Measurements from ENCODE around the gene ANTKMT. TPM values are rescaled to one million over a fixed set of nuclear protein-coding genes. Genes with fewer than 3 reads are reported as not detected.
"Not testable (repeated sequence)": the region's sequence is repeated elsewhere in the genome, so short reads cannot be mapped to it uniquely, and the experiment has no call there.

The ANTKMT gene
- polyA plus RNA-seq, 4 donors: 11.3 to 32.8 (median 21.2) TPM

- not testable (repeated sequence) for DNase-seq (ENCODE audit: low read depth in 4 of 4, low spot score in 2 of 4)
Measured at GRCh38 chr16:712740-713250, 8.2 kb upstream of the ANTKMT start.

- no peak for DNase-seq (ENCODE audit: low read depth in 4 of 4, low spot score in 2 of 4)
Measured at GRCh38 chr16:714079-714478, 6.9 kb upstream of the ANTKMT start.

GRCh38 chr16:714558-715476, 6.1 kb upstream of the ANTKMT start, which contains the start of gene METRN:
Gene METRN, plus strand, starts transcription at chr16:715118. Its CDS starts 172 bp downstream, at chr16:715290.
- peak in 1 of 4 donors; percentile 76 for DNase-seq (ENCODE audit: low read depth in 4 of 4, low spot score in 2 of 4)

GRCh38 chr16:715477-716199, 5.3 kb upstream of the ANTKMT start:
- DNase-seq (ENCODE audit: low read depth in 4 of 4, low spot score in 2 of 4): no peak

- no peak for DNase-seq (ENCODE audit: low read depth in 4 of 4, low spot score in 2 of 4)
Measured at GRCh38 chr16:716200-716568, 4.8 kb upstream of the ANTKMT start.

GRCh38 chr16:716768-717325, 4.1 kb upstream of the ANTKMT start:
- DNase-seq (ENCODE audit: low read depth in 4 of 4, low spot score in 2 of 4): no peak

GRCh38 chr16:717450-718245, 3.3 kb upstream of the ANTKMT start:
- no peak for DNase-seq (ENCODE audit: low read depth in 4 of 4, low spot score in 2 of 4)

GRCh38 chr16:718389-718788, 2.6 kb upstream of the ANTKMT start:
- DNase-seq (ENCODE audit: low read depth in 4 of 4, low spot score in 2 of 4): no peak

- no peak for DNase-seq (ENCODE audit: low read depth in 4 of 4, low spot score in 2 of 4)
Measured at GRCh38 chr16:718922-719321, 2.0 kb upstream of the ANTKMT start.

GRCh38 chr16:719815-720446, 1.0 kb upstream of the ANTKMT start:
- DNase-seq (ENCODE audit: low read depth in 4 of 4, low spot score in 2 of 4): no peak

GRCh38 chr16:720447-720989, 428 bp upstream of the ANTKMT start:
- no peak for DNase-seq (ENCODE audit: low read depth in 4 of 4, low spot score in 2 of 4)

- no peak for DNase-seq (ENCODE audit: low read depth in 4 of 4, low spot score in 2 of 4)
Measured at GRCh38 chr16:721765-722540, 1.0 kb downstream of the ANTKMT start.

- no peak for DNase-seq (ENCODE audit: low read depth in 4 of 4, low spot score in 2 of 4)
Measured at GRCh38 chr16:722835-723633, 2.1 kb downstream of the ANTKMT start.

- DNase-seq (ENCODE audit: low read depth in 4 of 4, low spot score in 2 of 4): no peak
Measured at GRCh38 chr16:723695-724094, 2.7 kb downstream of the ANTKMT start.

- no peak for DNase-seq (ENCODE audit: low read depth in 4 of 4, low spot score in 2 of 4)
Measured at GRCh38 chr16:724188-725040, 3.5 kb downstream of the ANTKMT start.

GRCh38 chr16:725041-725376, 4.1 kb downstream of the ANTKMT start:
- DNase-seq (ENCODE audit: low read depth in 4 of 4, low spot score in 2 of 4): no peak

GRCh38 chr16:725463-726187, 4.7 kb downstream of the ANTKMT start:
- DNase-seq (ENCODE audit: low read depth in 4 of 4, low spot score in 2 of 4): no peak
